RPMI8226 (cell line): Measurements from ENCODE around the gene SETBP1.

Experiments
- DNase-seq: peaks from one replicate; pipeline ENCODE4 v3.0.0-alpha.2; 2015

SETBP1 gene

DNA sequence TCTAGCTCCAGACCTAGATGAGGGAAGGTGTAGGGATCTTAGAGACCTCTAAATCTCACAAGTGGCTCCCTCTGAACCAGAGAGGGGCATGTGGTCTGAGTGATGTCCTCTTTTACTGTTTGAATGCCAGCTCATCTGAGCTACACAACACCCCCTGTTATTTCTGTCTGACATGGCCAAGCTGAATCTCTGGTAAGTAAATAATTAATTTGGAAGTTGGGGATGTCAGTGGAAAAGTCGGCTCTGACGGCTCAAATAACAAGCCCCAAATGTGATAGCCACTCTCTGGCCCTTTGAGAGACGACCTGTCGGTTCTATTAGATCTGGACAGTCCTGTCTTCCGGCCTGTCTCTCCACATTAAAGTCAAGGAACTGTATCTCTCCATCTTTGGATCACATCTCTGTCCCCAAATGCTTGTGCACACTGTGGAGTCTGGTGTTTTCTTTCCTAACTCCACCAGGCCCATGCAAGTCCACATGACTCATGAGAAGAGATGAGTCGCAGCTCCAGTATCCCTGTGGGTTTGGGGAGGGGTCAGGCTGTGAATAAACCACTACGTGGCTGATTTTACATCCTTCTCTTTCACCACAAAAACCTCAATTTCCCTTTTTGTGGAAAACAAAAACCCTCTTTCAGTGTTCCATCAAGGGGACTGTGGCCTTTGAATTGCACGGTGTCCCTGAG lies 52.5 kb downstream of the SETBP1 start:
- peak; percentile 57 for DNase-seq

DNA sequence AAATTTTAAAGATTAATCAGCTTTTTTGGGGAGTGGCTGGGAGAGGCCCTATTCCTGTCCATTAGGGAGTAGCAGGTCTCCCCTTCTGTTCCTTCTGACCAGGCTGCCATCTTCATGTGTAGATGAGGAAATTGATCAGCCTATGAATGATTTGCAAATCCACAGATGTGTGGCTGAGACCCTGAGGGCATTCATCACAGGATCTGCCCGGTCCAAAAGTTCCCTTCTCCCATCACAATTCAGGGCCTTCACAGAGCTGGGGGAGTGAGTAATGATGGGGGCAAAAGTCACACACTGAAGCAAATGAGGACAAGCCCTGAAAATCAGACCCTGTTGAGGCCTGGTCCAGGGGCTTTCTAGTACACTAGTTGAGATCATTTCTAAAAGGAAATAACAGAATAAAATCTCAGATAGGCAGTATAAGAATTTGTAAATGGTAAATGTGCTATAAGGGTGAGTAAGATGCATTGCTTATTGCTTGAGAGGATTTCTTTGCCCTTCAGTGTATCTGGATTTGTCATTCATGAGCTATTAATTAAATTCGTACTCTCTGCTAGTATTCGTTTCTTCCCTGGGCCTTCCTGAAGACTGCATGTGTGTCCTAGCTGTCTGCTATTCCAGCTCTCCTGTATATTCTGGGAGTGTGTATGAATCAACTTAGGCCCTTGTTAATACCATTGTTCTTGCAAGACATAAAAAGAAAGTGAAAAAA lies 53.2 kb downstream of the SETBP1 start:
- no peak for DNase-seq

DNA sequence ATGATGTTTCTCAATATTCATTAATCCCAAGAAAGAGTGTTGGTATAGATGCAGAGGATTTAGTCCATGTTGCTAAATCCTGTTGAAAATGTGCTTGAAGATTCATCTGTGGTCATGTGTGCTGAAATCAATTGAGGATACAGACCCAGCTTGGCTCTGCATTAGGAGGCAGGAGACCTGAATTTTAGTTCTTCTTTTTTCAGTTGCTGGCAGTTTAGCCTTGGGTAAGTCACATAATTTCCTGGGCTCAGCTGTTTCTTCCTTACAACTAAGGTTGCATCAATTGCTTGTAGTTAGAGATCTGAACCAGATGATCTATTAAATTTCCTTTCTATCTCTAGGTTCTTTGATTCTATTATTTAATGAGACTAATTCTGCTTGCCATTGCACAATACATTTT lies 54.4 kb downstream of the SETBP1 start:
- DNase-seq, result peak; percentile 44

DNA sequence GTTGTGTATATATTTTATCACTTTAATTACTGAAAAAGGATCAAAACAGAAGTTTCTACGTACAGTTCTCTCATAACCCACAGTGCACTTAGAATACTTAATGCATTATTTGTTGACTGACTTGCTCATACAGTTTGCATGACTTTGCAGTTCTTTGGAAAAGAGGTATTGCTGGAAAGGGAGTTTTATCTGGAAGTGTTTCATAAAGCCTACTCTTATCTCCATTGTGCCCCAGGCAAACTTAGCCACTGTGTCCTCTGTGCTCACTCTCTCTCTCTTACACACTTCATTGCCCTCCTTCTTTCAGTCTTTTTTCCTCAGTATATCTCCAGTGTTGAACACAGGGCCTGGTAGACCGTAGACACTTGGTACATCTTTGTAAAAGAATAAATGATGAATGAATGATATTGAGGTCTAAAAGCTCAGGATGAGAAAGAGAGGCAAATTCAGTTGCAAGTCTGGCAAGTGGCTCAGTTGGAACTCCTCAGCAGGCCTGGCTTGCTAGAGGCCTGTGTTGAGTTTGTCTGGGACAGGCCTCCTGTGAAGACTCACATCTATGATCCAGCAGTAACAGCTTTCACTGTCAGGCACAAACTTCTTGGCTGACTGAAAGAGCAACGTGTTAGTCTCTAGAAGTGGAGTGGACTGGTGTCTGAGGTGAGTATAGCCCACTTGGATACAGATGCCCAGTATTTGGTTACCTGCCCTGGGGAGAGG lies 56.1 kb downstream of the SETBP1 start:
- no peak for DNase-seq

DNA sequence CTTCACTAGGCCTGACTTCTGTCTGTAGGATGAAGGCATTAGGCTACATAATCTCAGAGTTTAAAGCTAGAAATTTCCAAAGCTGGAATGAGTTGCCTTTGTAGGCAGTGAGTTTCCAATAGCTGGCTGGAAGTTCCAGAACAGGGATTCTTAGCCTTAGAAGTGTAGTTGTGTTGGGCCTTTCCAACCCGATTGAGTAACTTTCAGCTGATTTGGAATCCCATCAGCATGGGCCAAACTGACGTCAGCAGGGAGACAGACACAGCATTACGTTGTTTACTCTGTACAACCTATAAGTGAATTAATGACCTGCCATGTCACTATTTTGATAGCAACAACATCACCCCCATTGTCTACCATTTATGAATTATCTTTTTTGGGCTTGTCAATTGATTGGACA lies 56.9 kb downstream of the SETBP1 start:
- DNase-seq, result no peak

DNA sequence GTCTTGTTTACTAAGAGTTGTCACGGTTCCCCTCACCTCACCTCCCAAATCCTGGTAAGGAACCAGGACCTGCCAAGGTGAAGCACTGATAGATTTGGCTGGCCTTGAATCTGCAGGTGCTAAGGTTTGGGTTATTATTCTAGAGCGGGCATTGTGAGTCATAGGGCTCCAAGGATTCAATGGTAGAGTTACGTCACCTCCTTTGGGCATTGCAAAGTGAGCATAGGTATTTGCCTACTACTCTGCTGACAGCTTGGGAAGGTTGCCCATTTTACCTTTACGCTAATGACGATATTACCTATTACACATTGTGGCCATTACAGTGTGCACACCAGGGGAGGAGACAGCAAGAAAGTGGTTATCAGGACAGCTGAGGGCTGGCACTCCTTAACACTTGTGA lies 59.3 kb downstream of the SETBP1 start:
- no peak for DNase-seq

DNA sequence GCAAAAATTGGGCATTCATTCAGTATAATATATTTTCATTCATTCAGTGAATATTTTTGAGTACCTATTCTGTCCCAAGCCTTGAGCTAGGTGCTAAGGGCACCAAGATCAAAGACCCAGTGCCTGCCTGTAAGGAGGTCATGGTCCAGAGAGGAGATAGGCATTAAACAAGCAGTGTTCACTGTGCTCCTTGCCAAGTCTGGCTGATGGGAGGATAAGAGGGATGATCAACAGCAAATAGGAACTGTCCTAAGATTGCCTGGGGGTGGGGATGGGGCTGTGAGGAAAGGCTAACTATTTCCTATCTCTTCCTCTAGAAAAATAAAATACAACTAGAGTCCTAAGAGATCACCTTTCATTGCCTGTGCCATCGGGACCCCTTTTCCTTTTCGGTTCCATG lies 60.4 kb downstream of the SETBP1 start:
- no peak for DNase-seq

DNA sequence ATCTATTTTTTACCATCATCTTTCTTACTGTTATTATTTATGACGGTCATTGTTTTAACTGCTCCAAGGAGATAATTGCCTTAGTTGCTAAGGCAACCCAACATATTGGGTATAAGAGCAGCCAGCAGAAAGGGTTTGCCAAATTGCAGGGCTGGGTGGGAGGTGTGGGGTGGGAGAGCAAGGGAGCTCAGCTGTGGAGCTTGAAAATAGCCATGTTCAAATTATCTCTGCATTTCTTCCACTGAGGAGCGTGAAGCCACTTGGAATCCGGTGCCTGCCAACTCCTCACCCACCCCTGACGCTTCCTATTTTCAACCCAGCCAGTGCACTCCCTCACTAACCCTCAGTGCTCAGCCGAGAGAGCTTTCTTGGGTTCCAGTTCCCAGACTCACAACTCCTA lies 60.8 kb downstream of the SETBP1 start:
- no peak for DNase-seq

DNA sequence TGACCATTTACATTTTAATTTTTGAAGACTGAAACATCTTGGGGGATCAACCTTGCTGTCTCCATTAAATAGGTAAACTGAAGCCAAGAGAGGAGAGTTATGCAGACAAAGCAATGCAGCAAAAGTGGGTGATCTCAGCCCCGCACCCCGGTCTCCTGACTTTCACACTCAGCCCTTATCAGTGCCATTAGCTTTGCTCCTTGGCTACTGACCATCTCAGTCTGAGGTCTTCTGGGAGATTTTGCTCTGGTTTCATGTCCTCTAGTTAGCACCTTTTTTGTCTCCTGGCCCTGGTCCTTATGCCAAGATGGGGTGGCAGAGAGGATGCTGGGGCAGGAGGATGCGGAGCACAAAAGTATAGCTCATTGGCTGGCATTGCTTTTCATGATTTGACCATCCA lies 61.4 kb downstream of the SETBP1 start:
- DNase-seq, result no peak

DNA sequence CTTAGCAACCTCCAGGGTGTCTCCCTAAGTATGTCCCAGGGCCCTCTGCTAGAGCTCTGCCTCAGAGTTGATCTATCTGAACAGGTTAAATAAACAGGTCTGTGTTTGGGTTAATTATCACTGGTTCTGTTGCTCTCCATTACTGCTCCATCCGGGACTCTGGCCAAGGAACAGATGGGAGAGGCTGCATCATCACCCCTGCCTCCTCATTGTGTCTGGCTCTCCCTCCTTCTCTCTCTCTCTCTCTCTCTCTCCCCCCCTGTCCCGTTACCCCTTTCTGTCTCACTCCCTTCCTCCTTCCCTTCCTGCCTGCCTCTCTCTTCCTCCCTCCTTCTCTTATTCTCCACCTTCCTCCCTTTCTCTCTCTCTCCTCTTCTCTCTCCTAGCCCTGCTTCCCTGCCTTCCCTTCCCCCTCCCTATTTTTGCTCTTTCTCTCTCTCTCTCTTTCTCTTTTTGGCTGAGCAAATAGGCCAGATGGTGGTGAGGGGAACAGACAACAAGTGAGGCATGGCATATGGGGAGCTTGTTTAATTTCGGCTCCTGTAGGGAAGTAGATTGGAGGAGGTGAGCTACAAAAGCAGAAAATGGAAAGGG lies 62.1 kb downstream of the SETBP1 start:
- peak; percentile 60 for DNase-seq

DNA sequence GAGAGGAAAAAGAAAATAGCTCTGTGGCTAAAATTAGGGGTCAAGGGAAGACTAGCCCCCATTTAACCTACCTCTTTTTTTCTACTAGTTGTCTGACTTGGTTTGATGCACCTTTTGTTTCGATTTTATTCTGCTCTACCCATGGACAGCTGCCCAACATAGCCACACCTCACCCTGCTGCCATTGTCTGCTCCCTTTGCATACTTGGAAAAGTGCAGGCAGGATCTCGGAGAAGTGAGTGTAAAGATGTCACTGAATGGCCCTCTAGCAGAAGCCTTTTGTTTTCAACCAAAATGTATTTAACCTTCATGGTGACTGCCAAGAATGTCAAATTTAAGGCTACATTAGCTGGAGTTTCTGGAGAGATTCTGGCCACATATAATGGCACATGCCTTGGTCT lies 62.9 kb downstream of the SETBP1 start:
- DNase-seq, result no peak

DNA sequence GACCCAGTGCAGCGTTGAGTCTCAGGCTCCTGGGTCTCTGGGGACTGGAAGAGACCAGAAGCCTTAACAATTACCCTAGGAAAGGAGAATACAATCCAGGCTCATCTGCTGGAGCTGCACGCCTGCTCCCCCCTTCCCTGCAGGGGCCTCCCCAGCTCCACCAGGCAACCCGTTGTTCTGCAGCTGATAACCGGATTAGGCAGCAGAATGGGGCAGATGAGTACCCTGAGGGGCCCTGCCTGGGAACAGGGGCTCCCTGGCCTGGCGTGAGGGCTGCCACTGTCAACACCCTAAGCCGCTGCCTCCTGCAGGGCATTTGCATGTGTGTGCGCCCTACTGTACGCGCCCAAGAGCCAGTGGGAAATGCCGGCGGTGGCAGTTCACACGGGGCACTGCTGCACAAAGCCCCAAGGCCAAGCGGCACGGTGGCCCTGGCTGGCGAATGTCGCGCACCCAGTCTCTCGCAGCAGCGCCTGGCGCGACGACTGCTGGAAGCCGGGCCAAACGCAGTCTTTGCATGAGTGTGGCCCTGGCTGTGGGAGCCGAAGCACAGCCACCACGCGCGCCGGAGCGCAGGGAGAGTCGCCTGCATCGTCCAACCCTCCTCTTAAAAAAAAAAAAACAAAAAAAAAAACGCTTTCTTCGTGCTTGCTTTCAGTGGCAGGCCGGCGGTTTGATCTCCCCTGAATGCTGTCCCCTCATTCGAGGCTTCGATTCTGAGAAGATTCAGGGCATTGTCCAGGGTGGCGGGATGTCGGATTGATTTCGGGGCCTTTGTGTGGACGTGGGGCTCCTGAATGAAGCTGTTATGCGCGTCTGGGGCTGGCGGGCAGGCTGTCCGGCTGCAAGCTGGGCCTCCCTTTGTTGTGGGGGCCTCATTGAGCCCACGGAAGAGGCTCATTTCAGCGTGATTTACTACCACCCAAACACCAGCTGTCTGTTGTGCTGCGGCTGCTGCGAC lies 63.8 kb downstream of the SETBP1 start:
- no peak for DNase-seq

DNA sequence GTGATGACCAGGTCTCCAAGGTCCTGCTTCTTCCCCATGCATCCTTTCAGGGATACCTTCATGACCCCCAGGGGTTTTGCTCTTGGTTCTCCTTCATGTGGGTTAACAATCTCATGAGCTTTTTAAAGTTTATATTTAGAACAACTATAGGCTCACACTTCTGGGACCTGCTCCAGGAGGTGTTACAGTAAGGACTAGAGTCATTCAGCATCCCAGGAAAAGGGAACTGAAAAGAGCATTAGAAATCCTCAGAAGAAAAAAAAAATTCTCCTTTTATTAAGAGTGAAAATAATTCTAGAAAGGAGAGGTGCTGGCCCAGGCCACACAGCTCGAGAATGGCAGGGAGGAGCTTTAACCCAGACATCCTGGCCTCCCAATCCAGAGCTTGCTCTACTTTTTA lies 66.5 kb downstream of the SETBP1 start:
- DNase-seq, result peak; percentile 79

DNA sequence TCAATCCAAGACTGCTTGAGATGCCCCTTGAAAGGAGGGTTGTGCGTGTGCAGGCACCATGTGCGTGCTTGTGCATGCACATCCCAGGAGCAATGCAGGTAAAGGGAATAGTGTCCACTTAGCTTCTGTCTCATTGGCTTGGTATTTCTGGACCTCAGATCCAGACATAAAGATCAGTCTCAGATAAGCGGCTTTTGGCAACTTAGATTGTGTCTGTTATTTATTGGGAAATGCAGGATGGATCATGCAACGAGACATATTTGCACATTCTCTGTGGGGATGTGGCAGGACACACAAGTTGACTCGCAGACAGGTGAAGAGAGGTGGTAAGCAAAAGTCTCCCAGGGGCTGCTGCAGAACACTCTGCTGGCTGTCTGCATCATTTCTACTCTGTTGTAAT lies 67.9 kb downstream of the SETBP1 start:
- no peak for DNase-seq

DNA sequence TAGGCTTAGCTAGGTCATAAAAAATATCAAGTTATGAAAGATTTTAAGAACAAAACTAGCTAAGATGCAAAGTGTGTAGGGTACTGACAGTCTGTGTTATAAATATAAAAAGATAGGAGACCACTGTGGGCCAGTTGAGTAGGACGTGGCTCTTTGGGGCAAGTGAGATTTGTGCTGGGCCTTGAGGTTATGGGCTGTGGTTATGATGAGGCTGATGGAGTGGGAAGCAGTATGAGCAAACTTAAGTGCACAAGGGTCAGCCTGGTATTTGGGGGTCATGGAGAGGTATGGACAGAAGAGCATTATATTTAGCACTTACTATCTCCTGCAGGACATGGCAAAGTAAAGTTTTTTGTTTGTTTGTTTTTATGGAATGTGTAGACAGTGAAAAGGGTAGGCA lies 70.1 kb downstream of the SETBP1 start:
- no peak for DNase-seq

DNA sequence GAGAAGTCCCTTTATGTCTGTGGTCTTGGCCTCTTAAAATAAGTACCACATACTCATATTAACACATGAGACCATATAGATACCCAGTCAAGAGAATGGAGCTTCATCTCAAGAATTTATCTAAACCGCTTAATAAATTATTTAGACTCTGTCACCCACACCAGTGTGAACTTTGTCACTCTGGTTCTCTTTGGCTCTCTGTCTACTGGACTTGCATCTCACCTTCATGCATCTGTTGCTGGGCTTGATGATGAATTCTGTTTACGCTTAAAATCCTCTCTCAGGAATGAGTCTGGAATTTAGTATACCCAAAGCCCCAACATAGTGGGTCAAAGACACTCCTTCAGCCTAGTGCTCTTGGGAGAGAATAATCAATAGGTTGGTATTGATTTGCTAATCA lies 73.9 kb downstream of the SETBP1 start:
- no peak for DNase-seq

DNA sequence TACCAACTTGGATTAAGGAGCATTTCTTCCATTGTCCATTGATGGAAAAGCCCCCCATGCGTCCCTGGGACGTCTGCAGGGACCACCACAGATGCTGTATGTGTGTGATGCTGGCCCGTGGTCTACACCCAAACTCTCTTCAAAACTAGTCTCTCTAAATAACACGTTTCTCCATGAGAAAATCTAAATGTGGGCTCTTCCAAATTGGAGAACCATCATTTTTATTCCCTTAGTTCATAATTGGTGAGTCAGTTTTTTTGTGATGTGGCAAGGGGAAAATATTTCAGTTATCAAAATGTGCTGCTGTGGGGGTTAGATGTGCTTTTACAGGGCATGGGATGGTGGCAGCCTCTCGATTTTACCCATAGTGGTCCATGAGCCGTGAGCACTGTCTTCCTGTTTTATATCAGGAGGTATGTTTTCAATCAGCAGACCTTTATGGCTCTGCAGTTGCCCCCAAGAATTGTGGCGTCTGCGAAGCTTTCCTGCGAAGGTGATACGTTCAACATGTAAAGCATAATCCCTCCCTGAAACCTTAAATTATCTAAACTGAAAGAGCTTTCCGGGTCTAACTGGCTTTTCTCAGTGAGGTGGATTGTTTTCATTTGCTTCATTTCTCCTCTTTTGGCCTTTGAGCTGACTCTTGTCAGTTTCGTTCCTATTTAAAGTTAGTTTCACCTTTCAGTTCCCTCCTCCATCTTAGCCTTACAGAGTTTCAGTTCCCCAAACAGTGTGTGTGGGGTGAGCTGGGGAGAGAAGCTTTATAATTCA lies 78.4 kb downstream of the SETBP1 start:
- peak; percentile 90 for DNase-seq

DNA sequence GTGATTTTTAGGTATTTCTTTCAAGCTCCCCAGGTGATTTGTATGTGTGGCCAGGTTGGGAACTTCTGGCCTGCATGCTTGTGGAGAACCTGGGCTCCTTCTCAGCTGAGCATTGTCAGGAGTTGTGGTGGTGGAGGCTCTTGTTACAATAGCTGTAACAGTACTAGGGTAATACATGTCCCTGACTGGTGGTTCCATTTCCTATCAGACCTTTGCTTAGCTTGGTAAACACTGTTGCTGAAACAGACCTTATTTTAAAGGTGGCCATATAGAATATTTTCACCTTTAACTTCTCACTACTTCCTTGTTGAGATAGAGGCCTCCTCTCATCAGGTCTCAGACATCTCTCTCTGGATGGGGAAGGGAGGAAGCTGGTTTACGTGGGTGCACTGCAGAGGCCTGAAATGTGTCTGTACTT lies 79.2 kb downstream of the SETBP1 start:
- peak; percentile 77 for DNase-seq

DNA sequence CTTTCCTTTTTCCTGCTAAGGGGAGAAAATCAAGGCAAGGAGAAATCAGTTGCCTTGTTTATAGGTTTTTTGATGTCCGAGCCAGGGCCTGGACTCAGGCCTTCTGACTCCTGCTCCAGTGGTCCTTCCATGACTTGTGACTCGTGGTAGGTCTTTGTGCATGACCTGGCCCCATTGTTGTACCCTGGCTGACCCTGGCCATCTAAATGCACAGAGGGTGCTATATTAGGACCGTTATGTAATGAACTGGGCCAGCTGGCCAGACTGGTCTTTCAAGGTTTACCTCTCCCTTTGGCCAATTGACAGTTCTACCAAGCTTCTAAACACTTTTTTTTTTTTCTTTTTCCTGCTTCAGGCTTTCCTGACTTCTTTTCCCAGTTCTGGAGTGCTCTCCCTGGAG lies 81.1 kb downstream of the SETBP1 start:
- DNase-seq, result no peak

DNA sequence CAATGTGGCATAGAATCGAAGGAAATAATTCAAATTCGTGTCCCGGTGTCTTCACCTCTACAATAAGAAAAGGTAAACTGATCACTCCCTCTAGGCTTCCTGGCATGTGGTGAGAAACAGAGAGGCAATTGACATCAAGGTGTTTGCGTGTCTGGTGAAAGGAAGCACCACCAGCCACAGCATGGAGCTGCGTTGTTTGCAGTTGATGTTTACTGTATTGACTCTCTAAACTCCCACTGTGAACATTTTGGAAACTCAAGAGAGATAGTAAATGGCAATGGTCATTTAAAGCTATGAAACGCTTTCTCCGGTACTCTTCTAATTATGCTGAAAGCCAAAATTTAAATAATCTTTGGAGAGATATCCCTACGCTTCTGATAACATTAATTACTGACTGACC lies 82.6 kb downstream of the SETBP1 start:
- DNase-seq, result no peak

DNA sequence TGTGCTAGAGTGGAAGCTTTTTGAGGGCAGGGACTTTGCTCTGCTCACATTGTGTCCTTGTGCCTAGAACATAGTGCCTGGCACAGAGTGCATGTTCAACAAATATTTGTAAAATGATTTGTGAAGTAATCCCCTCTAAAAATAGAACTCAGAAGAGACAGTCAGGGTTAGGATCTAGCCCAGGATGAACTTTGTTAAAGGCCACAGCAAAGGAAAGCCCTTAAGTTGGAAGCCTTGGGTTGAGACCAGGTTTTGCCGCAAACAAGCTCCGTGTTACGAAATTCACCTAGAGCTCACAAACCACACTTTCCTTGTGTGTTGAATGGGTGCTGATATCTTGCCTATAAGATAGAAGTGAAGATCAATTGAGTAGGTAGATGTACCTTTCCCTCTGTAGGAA lies 84.2 kb downstream of the SETBP1 start:
- no peak for DNase-seq

DNA sequence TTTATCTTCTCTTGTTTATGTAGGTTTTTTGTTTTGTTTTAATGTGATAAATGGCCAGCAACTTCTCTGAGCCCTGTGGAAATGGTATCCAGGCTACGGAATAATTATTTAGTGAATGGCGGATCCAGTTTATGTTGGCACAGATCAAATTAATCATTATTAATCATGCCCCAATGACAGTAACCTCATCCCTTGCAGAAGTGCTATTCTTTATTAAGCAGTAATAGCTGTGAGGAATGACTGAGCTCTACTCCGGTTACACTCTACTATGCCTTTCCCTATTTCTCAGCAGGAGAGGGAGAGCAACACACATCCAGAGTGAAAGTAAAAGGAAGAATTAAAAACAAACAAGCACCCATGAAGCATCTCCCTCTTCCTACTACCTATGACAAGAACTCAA lies 84.8 kb downstream of the SETBP1 start:
- DNase-seq, result no peak
